HFFc6 (cell line): ENCODE measurements around the gene RAD9A. TPM values are rescaled to one million over a fixed set of nuclear protein-coding genes. Genes with fewer than 3 reads are reported as not detected.
"Not testable (repeated sequence)": the region's sequence is repeated elsewhere in the genome, so short reads cannot be mapped to it uniquely, and the experiment has no call there.

Source experiments
- DNase-seq: peaks from one replicate; pipeline ENCODE4 v3.0.0-alpha.2; 2018
- H3K27ac Mint-ChIP-seq: 2 replicates; pipeline ENCODE4 v1.8.0; 2020; ENCODE audit warnings: mild to moderate bottlenecking, mixed read lengths
- H3K27me3 Mint-ChIP-seq: 2 replicates; pipeline ENCODE4 v1.8.0; 2021; ENCODE audit warnings: mild to moderate bottlenecking, moderate library complexity, mixed read lengths; ENCODE audit not compliant: insufficient read depth
- H3K36me3 Mint-ChIP-seq: 2 replicates; pipeline ENCODE4 v1.8.0; 2021; ENCODE audit warnings: low read depth, mixed read lengths
- H3K4me1 Mint-ChIP-seq: 2 replicates; pipeline ENCODE4 v1.8.0; 2020; ENCODE audit warnings: low read depth, mixed read lengths
- H3K4me3 Mint-ChIP-seq: 2 replicates; pipeline ENCODE4 v1.8.0; 2020; ENCODE audit warnings: mild to moderate bottlenecking, moderate library complexity, mixed read lengths
- H3K9me3 Mint-ChIP-seq: 2 replicates; pipeline ENCODE4 v1.8.0; 2020; ENCODE audit warnings: mild to moderate bottlenecking, mixed read lengths
- CTCF ChIP-seq: fragments of 200-600 bp; sonication (generic); IDR thresholded peaks from 2 replicates; pipeline ENCODE4 v1.5.0; 2021; ENCODE audit warnings: antibody characterized with exemption, mild to moderate bottlenecking
- total RNA-seq, 6 experiments: library from RNA; stranded (reverse); fragmentation: NEBNext Ultra II Directional; extraction: Animal tissue kit (Norgen Biotek cat#: 25700); gene quantifications; 2 replicates in 1 of 6; 3 replicates in 5 of 6; pipeline ENCODE4 v1.2.3, GENCODE V29; 2021

Gene RAD9A
- total RNA-seq, 6 experiments from 2014 or later = 7.6 to 10.3 (median 8.8) TPM

GRCh38 chr11:67397986-67398660 is 6.3 kb downstream of the RAD9A start:
- Mint-ChIP-seq H3K27ac (no peak overlapping the region), H3K36me3 (peaks cover 7% of the 10 kb centered on the region; the same call in 1 of the 2 replicates), H3K4me1 (peaks cover 9% of the 10 kb centered on the region), H3K9me3 (no peaks in the 10 kb centered on the region), H3K4me3 (no peak overlapping the region), H3K27me3 (no peaks in the 10 kb centered on the region; the same call in 1 of the 2 replicates)
- TF ChIP-seq CTCF = no peak
- DNase-seq = no peak

DNA sequence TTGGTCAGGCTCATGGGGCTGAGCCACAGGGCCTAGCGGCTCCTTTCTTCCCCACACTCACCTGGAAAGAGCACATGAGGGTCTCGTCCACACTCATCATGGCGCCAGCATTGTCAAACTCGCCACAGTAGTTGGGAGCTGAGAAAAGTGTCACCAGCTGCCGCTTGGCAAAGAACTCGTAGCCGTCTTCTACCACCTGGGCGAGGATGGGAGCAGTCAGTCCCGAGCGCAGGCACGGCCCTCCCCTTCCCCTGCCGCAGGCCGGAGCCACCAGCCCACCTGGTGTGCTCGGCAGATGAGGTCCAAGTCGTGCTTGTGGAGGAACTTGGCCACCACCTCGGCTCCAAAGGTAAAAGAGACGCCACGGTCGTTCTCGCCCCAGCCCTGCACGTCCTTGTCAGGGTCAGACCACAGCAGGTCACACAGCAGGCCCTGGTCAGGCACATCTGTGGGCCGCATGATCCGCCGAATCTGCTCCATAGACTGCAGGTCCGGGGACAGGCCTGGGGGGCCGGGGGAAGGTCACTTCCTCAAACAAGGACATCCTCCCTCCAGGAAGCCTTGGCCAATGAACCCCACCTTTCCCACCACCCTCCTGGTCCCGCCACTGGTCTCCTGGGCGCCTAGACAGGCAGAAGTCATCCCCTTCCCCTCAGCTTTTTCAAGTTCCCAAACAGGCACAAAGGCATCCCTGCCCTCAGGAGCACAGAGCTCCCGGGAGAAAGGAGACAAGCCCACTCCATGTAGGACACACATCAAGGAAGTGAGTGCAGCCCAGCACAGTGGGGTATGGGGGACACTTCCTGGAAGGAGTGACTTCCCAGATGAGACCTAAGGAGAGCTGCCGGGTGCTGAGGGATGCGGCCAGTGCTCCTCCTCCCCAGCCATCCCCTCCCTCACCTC is 7.1 kb downstream of the RAD9A start:
- no peak overlapping the region for H3K27ac Mint-ChIP-seq
- peaks cover 7% of the 10 kb centered on the region; the same call in 1 of the 2 replicates for H3K36me3 Mint-ChIP-seq
- no peaks in the 10 kb centered on the region for H3K9me3 Mint-ChIP-seq
- TF ChIP-seq CTCF = no peak
- DNase-seq = no peak
- H3K4me1 Mint-ChIP-seq = peaks cover 9% of the 10 kb centered on the region
- no peak overlapping the region for H3K4me3 Mint-ChIP-seq
- no peaks in the 10 kb centered on the region; the same call in 1 of the 2 replicates for H3K27me3 Mint-ChIP-seq

GRCh38 chr11:67400251-67400941 is 8.6 kb downstream of the RAD9A start:
- no peak for TF ChIP-seq CTCF
- H3K4me1 Mint-ChIP-seq = peaks cover 9% of the 10 kb centered on the region
- H3K27me3 Mint-ChIP-seq = no peaks in the 10 kb centered on the region
- H3K27ac Mint-ChIP-seq = peak overlapping the region; percentile 59; the same call in 1 of the 2 replicates
- H3K9me3 Mint-ChIP-seq = no peaks in the 10 kb centered on the region
- H3K4me3 Mint-ChIP-seq = peak overlapping the region; percentile 87
- H3K36me3 Mint-ChIP-seq = peaks cover 7% of the 10 kb centered on the region; the same call in 1 of the 2 replicates
- no peak for DNase-seq

DNA sequence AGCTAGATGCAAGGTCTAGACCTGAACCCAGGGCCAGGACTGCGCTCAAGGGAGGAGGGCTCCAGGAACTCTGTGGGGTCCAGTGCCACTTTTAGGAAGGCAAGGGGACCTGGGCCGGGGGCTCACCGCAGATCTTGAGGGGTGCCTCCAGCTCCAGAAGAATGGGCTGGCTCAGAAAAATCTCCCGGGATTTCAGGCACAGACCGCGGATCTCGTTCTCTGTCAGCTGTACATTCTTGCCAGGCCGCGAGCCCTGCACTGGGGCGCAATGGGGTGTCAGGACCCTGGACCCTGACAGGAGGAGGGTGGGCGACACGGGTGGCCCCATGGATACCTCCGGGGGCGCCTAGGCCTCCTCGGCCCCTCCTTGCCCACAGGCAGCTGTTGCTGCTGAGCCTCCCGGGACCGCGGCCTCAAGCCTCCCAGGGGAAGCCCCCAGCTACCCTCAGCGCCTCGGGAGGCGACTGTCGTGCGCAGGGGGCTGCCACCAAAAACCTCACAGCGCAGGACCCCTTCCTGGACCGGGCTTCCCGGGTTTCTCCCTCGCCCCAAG is 9.2 kb downstream of the RAD9A start:
- Mint-ChIP-seq H3K4me1 (peaks cover 9% of the 10 kb centered on the region), H3K9me3 (no peaks in the 10 kb centered on the region), H3K4me3 (peak overlapping the region; percentile 87), H3K27ac (no peak overlapping the region; the same call in 1 of the 2 replicates), H3K36me3 (peaks cover 7% of the 10 kb centered on the region; the same call in 1 of the 2 replicates), H3K27me3 (no peaks in the 10 kb centered on the region)
- TF ChIP-seq CTCF = no peak; the same call in 1 of the 2 replicates
- DNase-seq = no peak

DNA sequence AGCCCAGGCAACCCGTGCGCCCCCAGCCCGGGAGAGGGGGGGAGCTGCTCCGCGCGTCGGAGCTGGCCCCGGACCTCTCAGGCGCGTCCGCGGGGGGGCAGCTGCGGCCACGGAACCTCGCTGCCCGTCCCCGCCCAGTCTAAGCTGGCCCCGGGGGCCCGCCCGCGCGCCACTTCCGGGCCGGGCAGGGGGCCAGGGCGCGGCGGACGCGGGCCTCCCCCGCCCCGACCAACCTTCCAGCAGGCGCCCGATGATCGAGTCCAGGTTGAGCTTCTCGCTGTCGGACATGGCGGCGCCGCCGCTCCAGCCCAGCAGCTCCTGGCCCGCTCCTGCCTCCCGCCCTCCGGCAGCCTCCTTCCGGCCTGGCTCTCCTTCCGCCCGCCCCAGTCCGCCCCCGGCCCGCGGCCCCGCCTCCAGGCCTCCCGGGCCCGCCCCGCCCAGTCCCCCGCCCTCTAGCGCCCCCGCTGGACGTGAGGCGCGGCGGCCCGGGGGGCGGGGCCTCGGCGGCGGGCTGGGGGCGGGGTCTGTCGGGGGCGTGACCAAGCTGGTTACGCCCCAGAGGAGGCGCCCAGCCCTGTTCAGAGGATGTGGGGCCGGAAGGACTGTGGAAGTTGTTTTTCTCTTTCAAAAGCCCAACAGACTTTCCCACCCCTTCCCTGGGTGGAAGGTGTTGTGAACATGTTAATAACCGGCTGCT is 9.9 kb downstream of the RAD9A start, which contains the start of gene PPP1CA:
PPP1CA (minus strand) TSS at position 364 of the 697 bp plus-strand sequence; CDS start at position 288, 76 bp downstream.
- H3K27me3 Mint-ChIP-seq = no peaks in the 10 kb centered on the region

DNA sequence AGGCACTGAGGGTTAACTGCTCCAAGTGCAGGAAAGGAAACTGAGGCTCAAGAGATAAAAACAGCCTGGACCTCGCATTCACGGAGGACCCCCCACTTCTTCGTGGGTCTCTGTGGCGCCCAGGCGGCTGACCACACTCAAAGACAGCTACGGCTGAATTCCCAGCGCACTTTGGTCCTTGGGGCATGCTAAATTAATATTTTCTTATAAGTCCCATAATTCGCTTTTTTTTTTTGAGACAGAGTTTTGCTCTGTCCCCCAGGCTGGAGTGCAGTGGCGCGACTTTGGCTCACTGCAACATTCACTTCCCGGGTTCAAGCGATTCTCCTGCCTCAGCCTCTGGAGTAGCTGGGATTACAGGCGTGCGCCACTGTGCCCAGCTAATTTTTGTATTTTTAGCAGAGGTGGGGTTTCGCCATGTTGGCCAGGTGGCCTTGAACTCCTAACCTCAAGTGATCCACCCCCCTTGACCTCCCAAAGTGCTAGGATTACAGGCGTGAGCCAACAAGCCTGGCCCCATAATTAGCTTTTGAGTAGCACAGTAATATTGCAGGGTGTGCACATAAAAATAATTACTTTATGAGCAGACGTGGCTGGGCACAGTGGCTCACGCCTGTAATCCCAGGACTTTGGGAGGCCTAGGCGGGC is 10.5 kb downstream of the RAD9A start:
- Mint-ChIP-seq H3K4me3 (peak overlapping the region; percentile 66), H3K27ac (peak overlapping the region; percentile 74)
- DNase-seq, H3K36me3 Mint-ChIP-seq, H3K9me3 Mint-ChIP-seq, H3K4me1 Mint-ChIP-seq, H3K27me3 Mint-ChIP-seq: not testable (repeated sequence)

More for the DNA sequence above, 9.9 kb downstream of the RAD9A start, which contains the start of gene PPP1CA:
- peak; percentile 76 for TF ChIP-seq CTCF
- H3K4me3 Mint-ChIP-seq = peak within 1 kb of the TSS; percentile 87
- H3K9me3 Mint-ChIP-seq = no peaks in the 10 kb centered on the region
- H3K27ac Mint-ChIP-seq = peak within 1 kb of the TSS; percentile 74
- peak; percentile 79 for DNase-seq
- H3K4me1 Mint-ChIP-seq = peaks cover 9% of the 10 kb centered on the region
- peaks cover 7% of the 10 kb centered on the region; the same call in 1 of the 2 replicates for H3K36me3 Mint-ChIP-seq

- not testable (repeated sequence) for DNase-seq, H3K27ac Mint-ChIP-seq, H3K27me3 Mint-ChIP-seq, H3K36me3 Mint-ChIP-seq, H3K4me3 Mint-ChIP-seq, H3K4me1 Mint-ChIP-seq, H3K9me3 Mint-ChIP-seq
Observed at GRCh38 chr11:67403085-67403484, 11.3 kb downstream of the RAD9A start.
